Endothelial cell of umbilical vein (primary cell): ENCODE results near the gene SFMBT1. TPM values are rescaled to one million over a fixed set of nuclear protein-coding genes. Genes with fewer than 3 reads are reported as not detected.

ENCODE experiments used
- BruUV-seq: library from RNA; stranded (reverse); fragments of 400-500 nt; replicated peaks from 2 replicates; lab custom pipeline; 2021; lab: Mats Ljungman, UMichigan
- CTCF ChIA-PET: fragments of 300-600, 350-600 bp; sonication (Branson Sonifier 250); formaldehyde crosslinking; loops from one replicate; lab custom pipeline; 2021; ENCODE audit warnings: antibody characterized with exemption, inconsistent platforms; lab: Charles Lee
- POLR2A ChIA-PET: fragments of 300-600, 350-600 bp; sonication (Branson Sonifier 250); formaldehyde crosslinking; loops from one replicate; lab custom pipeline; 2021; ENCODE audit warnings: antibody characterized with exemption, inconsistent platforms; lab: Charles Lee
- DNase-seq: peaks from one replicate; pipeline ENCODE4 v3.0.0-alpha.2; 2011; ENCODE audit warnings: low read depth, low spot score
- FAIRE-seq: peaks from 2 replicates; lab custom pipeline; 2011; peaks lifted over from hg19 to GRCh38; lab: Jason Lieb, UNC
- H2AFZ ChIP-seq: 2 replicates; pipeline ENCODE4 v1.6.0; 2012; ENCODE audit warnings: low read depth, low read length, control low read depth, inconsistent platforms
- H3K27ac ChIP-seq: 2 replicates; pipeline ENCODE4 v1.5.1; 2011; ENCODE audit warnings: low read depth, mild to moderate bottlenecking, control low read depth, low read length, moderate library complexity; ENCODE audit not compliant: insufficient read depth
- H3K27me3 ChIP-seq, 2 experiments: 2 replicates each; pipeline versions ENCODE4 v1.6.0 to v1.6.1; 2011; ENCODE audit warnings: low read length in 2 of 2, mixed read lengths in 1 of 2; ENCODE audit not compliant: control insufficient read depth in 2 of 2, insufficient read depth in 2 of 2
- H3K36me3 ChIP-seq, 2 experiments: 2 replicates in 1 of 2; 3 replicates in 1 of 2; pipeline ENCODE4 v1.5.1; 2011; ENCODE audit warnings: low read length in 2 of 2, mild to moderate bottlenecking in 1 of 2, moderate library complexity in 1 of 2; ENCODE audit not compliant: control insufficient read depth in 2 of 2, insufficient read depth in 2 of 2; ENCODE audit errors: extremely low read depth in 1 of 2
- H3K4me1 ChIP-seq: 3 replicates; pipeline ENCODE4 v1.5.1; 2011; ENCODE audit warnings: mild to moderate bottlenecking, low read length; ENCODE audit not compliant: control insufficient read depth, insufficient read depth; ENCODE audit errors: extremely low read depth
- H3K4me2 ChIP-seq: 2 replicates; pipeline ENCODE4 v1.6.1; 2011; ENCODE audit warnings: low read length, control low read depth, mixed read lengths; ENCODE audit not compliant: insufficient read depth
- H3K4me3 ChIP-seq, 3 experiments: fragments of 200-600 bp in 1 of 3; sonication (generic), shearing (Covaris generic) in 1 of 3; replicated peaks in 1 of 3; 2 replicates each; pipeline ENCODE4 v1.5.1; 2011 to 2016; ENCODE audit warnings: control low read depth in 3 of 3, low read length in 3 of 3, mild to moderate bottlenecking in 2 of 3, inconsistent platforms in 1 of 3, low read depth in 1 of 3, moderate library complexity in 1 of 3; ENCODE audit not compliant: insufficient read depth in 1 of 3
- H3K79me2 ChIP-seq: 2 replicates; pipeline ENCODE4 v1.6.0; 2012; ENCODE audit warnings: low read length, inconsistent platforms; ENCODE audit not compliant: control insufficient read depth, insufficient read depth
- H3K9ac ChIP-seq: replicated peaks from 2 replicates; pipeline ENCODE3; 2011; ENCODE audit warnings: low read length, control low read depth; ENCODE audit not compliant: insufficient read depth; ENCODE audit errors: extremely low read depth
- H3K9me1 ChIP-seq: replicated peaks from 3 replicates; pipeline ENCODE4 v1.6.0; 2011; ENCODE audit warnings: mild to moderate bottlenecking, low read length; ENCODE audit not compliant: control insufficient read depth, insufficient read depth; ENCODE audit errors: extremely low read depth
- H3K9me3 ChIP-seq: replicated peaks from 2 replicates; pipeline ENCODE4 v1.5.1; 2012; ENCODE audit warnings: low read length, inconsistent platforms; ENCODE audit not compliant: control insufficient read depth, insufficient read depth
- H4K20me1 ChIP-seq: replicated peaks from 2 replicates; pipeline ENCODE3; 2011; ENCODE audit warnings: mild to moderate bottlenecking, low read length; ENCODE audit not compliant: control insufficient read depth, insufficient read depth; ENCODE audit errors: extremely low read depth
- CTCF ChIP-seq, 2 donors: IDR thresholded peaks; 1 replicate in 1 of 2; 2 replicates in 1 of 2; pipeline ENCODE4 v1.5.1; 2011; ENCODE audit warnings: low read length in 2 of 2, mild to moderate bottlenecking in 2 of 2, moderate library complexity in 2 of 2, control low read depth in 1 of 2, inconsistent platforms in 1 of 2, low read depth in 1 of 2; ENCODE audit not compliant: insufficient read depth in 1 of 2; ENCODE audit errors: extremely low read depth in 1 of 2
- EZH2 ChIP-seq: IDR thresholded peaks from 2 replicates; pipeline ENCODE4 v1.6.1; 2012; ENCODE audit warnings: borderline replicate concordance, low read depth, mild to moderate bottlenecking, moderate library complexity, low read length, inconsistent platforms; ENCODE audit not compliant: severe bottlenecking
- JUN ChIP-seq: IDR thresholded peaks from 2 replicates; pipeline ENCODE4 v1.6.1; 2011; ENCODE audit warnings: borderline replicate concordance, low read depth; ENCODE audit not compliant: insufficient read length, insufficient read depth
- MAX ChIP-seq: IDR thresholded peaks from 2 replicates; pipeline ENCODE4 v1.6.1; 2011; ENCODE audit not compliant: insufficient read depth, insufficient read length
- POLR2A ChIP-seq: IDR thresholded peaks from 2 replicates; pipeline ENCODE4 v1.6.1; 2012; ENCODE audit warnings: low read depth, mild to moderate bottlenecking, control low read depth, low read length
- dilution Hi-C: fragments of 300-500 bp; cut with MboI; formaldehyde crosslinking; loops from one replicate; pipeline ENCODE4 v1.15.0; 2019; ENCODE audit warnings: low sequenced_read_pairs; ENCODE audit not compliant: extremely low pct_ligation_motif_present
- intact Hi-C: fragments of 100-400 bp; cut with micrococcal nuclease; formaldehyde crosslinking; loops from one replicate; pipeline ENCODE4 v1.10.0; 2022
- polyA plus RNA-seq, 4 experiments: library from polyadenylated mRNA; depleted of rRNA in 3 of 4; stranded (reverse) in 3 of 4; unstranded in 1 of 4; fragments of >200 nt; gene quantifications; 2 replicates each; pipeline versions ENCODE4 v1.2.1 to v1.2.3, GENCODE V29; 2011 to 2012; ENCODE audit warnings: missing spikeins in 1 of 4
- total RNA-seq: library from RNA; stranded (reverse); gene quantifications from 2 replicates; pipeline ENCODE4 v1.2.3, GENCODE V29; 2021

SFMBT1 gene
- total and polyA plus RNA-seq, 2 donors (not counting 3 experiments of a cell fraction or from before 2014, with no cell fraction given) = 1.8 to 6.0 TPM

GRCh38 chr3:53011324-53011723 lies 34.5 kb downstream of the SFMBT1 start:
- Histone ChIP-seq H3K9me3 (no peaks in the 10 kb centered on the region), H3K4me3 (no peak overlapping the region), H3K79me2 (no peaks in the 10 kb centered on the region), H3K9me1 (no peaks in the 10 kb centered on the region), H2AFZ (no peak overlapping the region), H3K27ac (no peak overlapping the region), H3K27me3 (no peaks in the 10 kb centered on the region), H3K4me1 (no peaks in the 10 kb centered on the region), H3K9ac (no peak overlapping the region), H3K36me3 (no peaks in the 10 kb centered on the region), H4K20me1 (no peaks in the 10 kb centered on the region), H3K4me2 (no peak overlapping the region)
- TF ChIP-seq JUN (no peak), MAX (no peak), EZH2 (no peak), POLR2A (no peak), CTCF (IDR thresholded peaks at IDR 0.05; ENCODE audit: extremely low read depth in 1 of 2, insufficient read depth in 1 of 2, low read depth in 1 of 2, low read length in 2 of 2) (no peak)
- DNase-seq (no peak), FAIRE-seq (no peak)
- ChIA-PET CTCF (no interaction called here), POLR2A (no interaction called here)
- intact Hi-C loops (no loop called here), dilution Hi-C loops (no loop called here)
- BruUV-seq = no TSS peak
